ENCODE data around the gene DYSF. TPM values are rescaled to one million over a fixed set of nuclear protein-coding genes. Genes with fewer than 3 reads are reported as not detected.

The DYSF gene
- total RNA-seq, 1 donor from 2014 or later, result 112 TPM

DNA sequence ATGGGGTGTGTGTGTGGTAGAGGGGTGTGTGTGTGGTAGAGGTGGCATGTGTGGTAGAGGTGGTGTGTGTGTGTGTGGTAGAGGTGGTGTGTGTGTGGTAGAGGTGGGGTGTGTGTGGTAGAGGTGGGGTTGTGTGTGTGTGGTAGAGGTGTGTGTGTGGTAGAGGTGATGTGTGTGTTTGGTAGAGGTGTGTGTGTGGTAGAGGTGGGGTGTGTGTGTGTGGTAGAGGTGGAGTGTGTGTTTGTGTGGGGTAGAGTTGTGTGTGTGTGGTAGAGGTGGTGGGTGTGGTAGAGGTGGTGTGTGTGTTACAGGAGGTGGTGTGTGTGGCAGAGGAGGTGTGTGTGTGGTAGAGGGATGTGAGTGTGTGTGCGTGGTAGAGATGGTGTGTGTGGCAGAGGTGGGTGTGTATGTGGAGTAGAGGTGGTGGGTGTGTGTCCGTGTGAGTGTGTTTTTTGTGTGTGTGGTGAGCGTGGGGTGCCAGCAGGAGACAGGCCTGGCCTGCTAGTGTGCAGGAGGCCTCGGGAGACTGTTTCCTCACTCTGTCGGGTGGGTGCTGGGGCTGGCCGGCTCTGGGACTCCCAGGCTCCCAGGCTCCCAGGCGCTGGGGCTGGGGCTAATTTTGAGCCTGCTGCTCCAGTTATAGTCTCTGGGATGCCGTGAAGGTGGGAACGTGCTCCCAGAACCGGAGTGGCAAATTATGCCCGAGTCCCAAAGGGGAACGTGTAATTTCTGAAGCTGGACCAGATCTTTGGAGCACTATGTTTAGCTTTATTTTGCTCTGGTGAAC, 165.2 kb downstream of the DYSF start:
- H3K27ac Mint-ChIP-seq (ENCODE audit: unreplicated experiment), result no peak overlapping the region
- peaks cover 18% of the 10 kb centered on the region for H3K4me1 Mint-ChIP-seq (ENCODE audit: low read depth)
- peak; percentile 49 for DNase-seq (ENCODE audit: low spot score)
- H3K9me3 Mint-ChIP-seq (ENCODE audit: low read depth), result no peaks in the 10 kb centered on the region
- no peak overlapping the region for H3K4me3 Mint-ChIP-seq (ENCODE audit: unreplicated experiment)
- H3K27me3 Mint-ChIP-seq (ENCODE audit: low read depth), result no peaks in the 10 kb centered on the region
- TF ChIP-seq, protein P1, sequence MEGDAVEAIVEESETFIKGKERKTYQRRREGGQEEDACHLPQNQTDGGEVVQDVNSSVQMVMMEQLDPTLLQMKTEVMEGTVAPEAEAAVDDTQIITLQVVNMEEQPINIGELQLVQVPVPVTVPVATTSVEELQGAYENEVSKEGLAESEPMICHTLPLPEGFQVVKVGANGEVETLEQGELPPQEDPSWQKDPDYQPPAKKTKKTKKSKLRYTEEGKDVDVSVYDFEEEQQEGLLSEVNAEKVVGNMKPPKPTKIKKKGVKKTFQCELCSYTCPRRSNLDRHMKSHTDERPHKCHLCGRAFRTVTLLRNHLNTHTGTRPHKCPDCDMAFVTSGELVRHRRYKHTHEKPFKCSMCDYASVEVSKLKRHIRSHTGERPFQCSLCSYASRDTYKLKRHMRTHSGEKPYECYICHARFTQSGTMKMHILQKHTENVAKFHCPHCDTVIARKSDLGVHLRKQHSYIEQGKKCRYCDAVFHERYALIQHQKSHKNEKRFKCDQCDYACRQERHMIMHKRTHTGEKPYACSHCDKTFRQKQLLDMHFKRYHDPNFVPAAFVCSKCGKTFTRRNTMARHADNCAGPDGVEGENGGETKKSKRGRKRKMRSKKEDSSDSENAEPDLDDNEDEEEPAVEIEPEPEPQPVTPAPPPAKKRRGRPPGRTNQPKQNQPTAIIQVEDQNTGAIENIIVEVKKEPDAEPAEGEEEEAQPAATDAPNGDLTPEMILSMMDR (IDR thresholded peaks at IDR 0.05), result no peak
- peaks cover 4% of the 10 kb centered on the region for H3K36me3 Mint-ChIP-seq (ENCODE audit: low read depth)

- Mint-ChIP-seq H3K4me3 (ENCODE audit: unreplicated experiment) (no peak overlapping the region), H3K9me3 (ENCODE audit: low read depth) (no peaks in the 10 kb centered on the region), H3K27me3 (ENCODE audit: low read depth) (no peaks in the 10 kb centered on the region), H3K4me1 (ENCODE audit: low read depth) (peaks cover 17% of the 10 kb centered on the region), H3K36me3 (ENCODE audit: low read depth) (peaks cover 4% of the 10 kb centered on the region), H3K27ac (ENCODE audit: unreplicated experiment) (peak overlapping the region; percentile 19)
- peak; percentile 71 for DNase-seq (ENCODE audit: low spot score)
- TF ChIP-seq, protein P1 (IDR thresholded peaks at IDR 0.05), result no peak
Measured at GRCh38 chr2:71619230-71619741, 165.9 kb downstream of the DYSF start.

- no peaks in the 10 kb centered on the region for H3K27me3 Mint-ChIP-seq (ENCODE audit: low read depth)
- H3K27ac Mint-ChIP-seq (ENCODE audit: unreplicated experiment), result no peak overlapping the region
- peak; percentile 59 for DNase-seq (ENCODE audit: low spot score)
- peaks cover 2% of the 10 kb centered on the region for H3K36me3 Mint-ChIP-seq (ENCODE audit: low read depth)
- TF ChIP-seq, protein P1 (IDR thresholded peaks at IDR 0.05), result no peak
- H3K4me1 Mint-ChIP-seq (ENCODE audit: low read depth), result peaks cover 9% of the 10 kb centered on the region
- no peak overlapping the region for H3K4me3 Mint-ChIP-seq (ENCODE audit: unreplicated experiment)
- no peaks in the 10 kb centered on the region for H3K9me3 Mint-ChIP-seq (ENCODE audit: low read depth)
Measured at GRCh38 chr2:71620116-71620515, 166.8 kb downstream of the DYSF start.

DNA sequence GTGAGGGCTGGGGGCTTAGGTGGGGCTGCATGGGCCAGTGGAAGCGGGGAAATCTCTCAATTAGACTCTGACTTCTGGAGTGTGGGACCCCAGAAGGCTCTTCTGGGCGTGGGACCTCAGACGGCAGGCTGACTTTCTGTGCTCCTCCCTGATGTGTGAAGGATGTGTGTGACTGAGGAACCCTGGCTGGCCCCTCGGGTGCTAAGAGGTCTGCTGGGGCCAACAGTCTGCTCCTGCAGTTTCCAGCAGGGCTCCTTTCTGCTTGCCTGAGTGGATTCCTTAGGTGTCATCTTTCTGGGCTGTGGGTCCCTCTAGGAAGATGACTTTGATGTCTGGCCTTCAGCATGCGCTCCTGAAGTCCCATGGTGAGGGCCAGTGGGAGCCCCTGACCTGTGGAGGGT, 167.5 kb downstream of the DYSF start:
- no peak overlapping the region for H3K27ac Mint-ChIP-seq (ENCODE audit: unreplicated experiment)
- H3K9me3 Mint-ChIP-seq (ENCODE audit: low read depth), result no peaks in the 10 kb centered on the region
- no peaks in the 10 kb centered on the region for H3K27me3 Mint-ChIP-seq (ENCODE audit: low read depth)
- TF ChIP-seq, protein P1 (IDR thresholded peaks at IDR 0.05), result no peak
- peaks cover 3% of the 10 kb centered on the region for H3K36me3 Mint-ChIP-seq (ENCODE audit: low read depth)
- no peak overlapping the region for H3K4me3 Mint-ChIP-seq (ENCODE audit: unreplicated experiment)
- peaks cover 2% of the 10 kb centered on the region for H3K4me1 Mint-ChIP-seq (ENCODE audit: low read depth)
- DNase-seq (ENCODE audit: low spot score), result peak; percentile 35

DNA sequence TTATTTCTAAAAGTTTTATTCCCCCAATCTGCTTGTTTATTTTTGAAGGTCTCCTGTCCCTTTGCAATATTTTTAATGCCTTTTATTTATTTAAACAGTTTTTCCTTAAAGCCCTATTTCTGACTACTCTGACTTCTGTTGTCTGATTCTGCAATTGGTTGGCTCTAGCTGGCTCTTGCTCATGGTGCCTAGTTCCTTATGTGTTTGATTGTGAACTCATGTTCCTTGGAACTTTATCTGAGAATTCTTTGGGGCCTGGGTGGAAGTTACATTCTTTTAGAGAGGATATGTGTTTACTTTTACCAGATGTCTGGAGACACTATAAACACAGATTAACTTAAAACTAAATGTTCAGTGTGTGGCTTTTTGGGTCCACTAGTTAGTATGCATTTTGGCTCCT, 175.9 kb downstream of the DYSF start:
- DNase-seq (ENCODE audit: low spot score), result no peak
- Mint-ChIP-seq H3K36me3 (ENCODE audit: low read depth) (peaks cover 13% of the 10 kb centered on the region), H3K4me3 (ENCODE audit: unreplicated experiment) (no peak overlapping the region), H3K27ac (ENCODE audit: unreplicated experiment) (no peak overlapping the region), H3K4me1 (ENCODE audit: low read depth) (peaks cover 30% of the 10 kb centered on the region), H3K27me3 (ENCODE audit: low read depth) (no peaks in the 10 kb centered on the region), H3K9me3 (ENCODE audit: low read depth) (peaks cover 11% of the 10 kb centered on the region)
- TF ChIP-seq, protein P1 (IDR thresholded peaks at IDR 0.05), result no peak
